HEK293 (cell line): ENCODE measurements around the gene AVL9.

Experiments used
- CTCF ChIA-PET: fragments of 350-600 bp; formaldehyde crosslinking; extraction: SDS; loops from one replicate; lab custom pipeline; 2021; ENCODE audit warnings: antibody characterized with exemption; lab: Yijun Ruan, JAX
- POLR2A ChIA-PET: fragments of 300-600 bp; formaldehyde crosslinking; extraction: SDS; loops from one replicate; lab custom pipeline; 2020; ENCODE audit warnings: antibody characterized with exemption, inconsistent platforms; lab: Yijun Ruan, JAX
- H3K27ac ChIP-seq: fragments of 200-500 bp; sonication (Bioruptor generic); 2 replicates; pipeline ENCODE4 v1.5.1; 2014; ENCODE audit warnings: low read depth, low read length, control low read depth, inconsistent platforms; ENCODE audit errors: extremely low read depth
- H3K36me3 ChIP-seq, 2 experiments: fragments of 200-500 bp in 1 of 2; sonication (Bioruptor generic) in 1 of 2; 1 replicate in 1 of 2; 2 replicates in 1 of 2; pipeline ENCODE4 v1.5.1; 2014 to 2017; ENCODE audit warnings: inconsistent platforms in 2 of 2, low read length in 2 of 2; ENCODE audit not compliant: control insufficient read depth in 2 of 2, insufficient read depth in 1 of 2
- H3K4me1 ChIP-seq: fragments of 200-500 bp; sonication (Bioruptor generic); 2 replicates; pipeline ENCODE4 v1.5.1; 2014; ENCODE audit warnings: mild to moderate bottlenecking, low read length, inconsistent platforms; ENCODE audit not compliant: control insufficient read depth, insufficient read depth
- H3K4me3 ChIP-seq: 2 replicates; pipeline ENCODE4 v1.5.1; 2011; ENCODE audit warnings: low read depth, mild to moderate bottlenecking, control low read depth, low read length, moderate library complexity
- H3K9me3 ChIP-seq: fragments of 200-500 bp; sonication (Bioruptor generic); 2 replicates; pipeline ENCODE4 v1.5.1; 2014; ENCODE audit warnings: low read depth, low read length, inconsistent platforms; ENCODE audit not compliant: control insufficient read depth, insufficient read depth
- EGR2 ChIP-seq: fragments of 450-650 bp; formaldehyde crosslinking; IDR thresholded peaks from 2 replicates; pipeline ENCODE4 v1.5.1; 2016; ENCODE audit warnings: low read depth, missing biosample characterization, missing genetic modification characterization
- HOXC10 ChIP-seq: sonication (generic); formaldehyde crosslinking; IDR thresholded peaks from 2 replicates; pipeline ENCODE4 v1.8.1; 2023; ENCODE audit warnings: mild to moderate bottlenecking, missing genetic modification reagents
- TCF7L2 ChIP-seq: IDR thresholded peaks from 2 replicates; pipeline ENCODE4 v1.6.1; 2011; ENCODE audit warnings: low read depth, mild to moderate bottlenecking, inconsistent platforms, low read length, moderate library complexity, borderline replicate concordance
- ZBTB20 ChIP-seq: fragments of 450-650 bp; formaldehyde crosslinking; IDR thresholded peaks from 2 replicates; pipeline ENCODE4 v1.5.1; 2016; ENCODE audit warnings: missing biosample characterization, missing genetic modification characterization
- ZFP41 ChIP-seq: fragments of 450-650 bp; formaldehyde crosslinking; IDR thresholded peaks from 2 replicates; pipeline ENCODE4 v1.5.1; 2016; ENCODE audit warnings: missing biosample characterization, missing genetic modification characterization, borderline replicate concordance
- ZNF10 ChIP-seq: fragments of 450-650 bp; formaldehyde crosslinking; IDR thresholded peaks from 2 replicates; pipeline ENCODE4 v1.5.1; 2017; ENCODE audit warnings: missing biosample characterization, missing genetic modification characterization
- ZNF292 ChIP-seq: fragments of 450-650 bp; formaldehyde crosslinking; IDR thresholded peaks from 2 replicates; pipeline ENCODE4 v1.5.1; 2016; ENCODE audit warnings: low read depth, missing biosample characterization, missing genetic modification characterization, borderline replicate concordance
- ZNF302 ChIP-seq: fragments of 450-650 bp; formaldehyde crosslinking; IDR thresholded peaks from 2 replicates; pipeline ENCODE4 v1.5.1; 2016; ENCODE audit warnings: missing biosample characterization, missing genetic modification characterization, low read depth
- ZNF354C ChIP-seq: fragments of 450-650 bp; formaldehyde crosslinking; IDR thresholded peaks from 2 replicates; pipeline ENCODE4 v1.5.1; 2016; ENCODE audit warnings: missing biosample characterization, missing genetic modification characterization, low read depth, borderline replicate concordance
- ZNF473 ChIP-seq: fragments of 450-650 bp; formaldehyde crosslinking; IDR thresholded peaks from 2 replicates; pipeline ENCODE4 v1.5.1; 2017; ENCODE audit warnings: missing biosample characterization, missing genetic modification characterization
- ZNF510 ChIP-seq: fragments of 450-650 bp; formaldehyde crosslinking; IDR thresholded peaks from 2 replicates; pipeline ENCODE4 v1.5.1; 2018; ENCODE audit warnings: mild to moderate bottlenecking, missing genetic modification characterization, missing biosample characterization; ENCODE audit not compliant: insufficient replicate concordance
- ZNF549 ChIP-seq: fragments of 450-650 bp; IDR thresholded peaks from 2 replicates; pipeline ENCODE4 v1.5.1; 2018; ENCODE audit warnings: missing biosample characterization, missing genetic modification characterization, mild to moderate bottlenecking, inconsistent platforms, moderate library complexity
- ZNF561 ChIP-seq: fragments of 450-650 bp; IDR thresholded peaks from 2 replicates; pipeline ENCODE4 v1.5.1; 2018; ENCODE audit warnings: missing biosample characterization, missing genetic modification characterization, borderline replicate concordance
- ZNF621 ChIP-seq: fragments of 450-650 bp; formaldehyde crosslinking; IDR thresholded peaks from 2 replicates; pipeline ENCODE4 v1.5.1; 2017; ENCODE audit warnings: missing biosample characterization, missing genetic modification characterization
- ZNF629 ChIP-seq: fragments of 450-650 bp; formaldehyde crosslinking; IDR thresholded peaks from 2 replicates; pipeline ENCODE4 v1.5.1; 2017; ENCODE audit warnings: missing biosample characterization, missing genetic modification characterization
- ZNF785 ChIP-seq: fragments of 450-650 bp; formaldehyde crosslinking; IDR thresholded peaks from 2 replicates; pipeline ENCODE4 v1.5.1; 2016; ENCODE audit warnings: missing biosample characterization, missing genetic modification characterization
- TF ChIP-seq, protein P1 (sequence below): fragments of 450-650 bp; formaldehyde crosslinking; IDR thresholded peaks from 2 replicates; pipeline ENCODE4 v1.5.1; 2016; ENCODE audit warnings: missing biosample characterization, missing genetic modification characterization
- TF ChIP-seq, protein P2 (sequence below): fragments of 450-650 bp; formaldehyde crosslinking; IDR thresholded peaks from 2 replicates; pipeline ENCODE4 v1.5.1; 2017; ENCODE audit warnings: missing biosample characterization, mild to moderate bottlenecking, missing genetic modification characterization, moderate library complexity
- TF ChIP-seq, protein P3 (sequence below): fragments of 450-650 bp; formaldehyde crosslinking; IDR thresholded peaks from 2 replicates; pipeline ENCODE4 v1.5.1; 2016; ENCODE audit warnings: missing biosample characterization, missing genetic modification characterization
- TF ChIP-seq, protein P4 (sequence below): fragments of 450-650 bp; IDR thresholded peaks from 2 replicates; pipeline ENCODE4 v1.5.1; 2018; ENCODE audit warnings: missing biosample characterization, mild to moderate bottlenecking, missing genetic modification characterization
- TF ChIP-seq, protein P5 (sequence below): fragments of 450-650 bp; formaldehyde crosslinking; IDR thresholded peaks from 2 replicates; pipeline ENCODE4 v1.5.1; 2017; ENCODE audit warnings: missing biosample characterization, missing genetic modification characterization
- TF ChIP-seq, protein P6 (sequence below): fragments of 450-650 bp; formaldehyde crosslinking; IDR thresholded peaks from 2 replicates; pipeline ENCODE4 v1.5.1; 2016; ENCODE audit warnings: missing biosample characterization, missing genetic modification characterization

Gene AVL9

DNA sequence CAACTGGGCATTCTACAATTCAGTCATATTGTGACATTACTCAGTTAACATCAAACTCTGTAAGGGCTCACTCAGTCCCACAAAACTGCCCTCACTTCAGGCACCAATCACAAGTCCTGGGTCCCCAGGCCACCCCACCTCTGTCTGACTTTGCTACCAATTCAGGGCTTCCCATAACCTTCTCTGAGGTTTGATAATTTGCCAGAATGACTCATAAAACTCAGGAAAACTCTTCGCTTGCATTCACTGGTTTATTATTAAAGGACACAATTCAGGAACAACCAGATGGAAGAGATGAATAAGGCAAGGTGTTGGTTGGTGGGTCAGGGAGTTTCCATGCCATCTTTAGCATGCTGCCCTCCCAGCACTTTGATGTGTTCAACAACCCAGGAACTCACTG lies 41.3 kb downstream of the AVL9 start:
- CTCF ChIA-PET: no interaction called here

DNA sequence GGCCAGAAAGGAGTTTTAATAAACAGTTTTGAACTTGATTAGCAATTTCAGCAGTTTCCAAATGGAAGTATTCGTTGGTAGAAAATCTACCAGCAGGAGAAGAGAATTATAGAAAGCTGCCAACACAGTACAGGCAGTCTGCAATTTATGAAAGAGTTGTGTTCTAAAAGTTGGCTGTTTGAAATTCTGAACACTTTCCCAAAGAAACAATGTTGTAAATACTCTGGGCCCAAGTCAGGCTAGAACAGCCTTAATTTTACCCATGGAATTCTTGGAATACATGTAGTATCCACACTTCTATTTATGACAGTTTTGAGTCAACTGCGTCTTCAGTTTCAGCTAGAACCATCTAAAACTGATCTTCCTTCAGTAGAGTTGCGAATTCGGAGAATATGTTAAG lies 42.5 kb downstream of the AVL9 start:
- no peak overlapping the region for H3K27ac ChIP-seq
- TF ChIP-seq ZNF629 (tag by site-specific recombination): no peak
- TF ChIP-seq ZNF549 (tag by site-specific recombination): no peak
- no peak for TF ChIP-seq ZNF10
- TF ChIP-seq ZFP41 (tag by site-specific recombination): no peak
- TF ChIP-seq, protein P1, sequence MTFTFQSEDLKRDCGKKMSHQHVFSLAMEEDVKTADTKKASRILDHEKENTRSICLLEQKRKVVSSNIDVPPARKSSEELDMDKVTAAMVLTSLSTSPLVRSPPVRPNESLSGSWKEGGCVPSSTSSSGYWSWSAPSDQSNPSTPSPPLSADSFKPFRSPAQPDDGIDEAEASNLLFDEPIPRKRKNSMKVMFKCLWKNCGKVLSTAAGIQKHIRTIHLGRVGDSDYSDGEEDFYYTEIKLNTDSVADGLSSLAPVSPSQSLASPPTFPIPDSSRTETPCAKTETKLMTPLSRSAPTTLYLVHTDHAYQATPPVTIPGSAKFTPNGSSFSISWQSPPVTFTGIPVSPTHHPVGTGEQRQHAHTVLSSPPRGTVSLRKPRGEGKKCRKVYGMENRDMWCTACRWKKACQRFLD (tag by site-specific recombination): no peak
- no peak for TF ChIP-seq ZNF510 (tag by site-specific recombination)
- no peak for TF ChIP-seq ZNF292 (tag by site-specific recombination)
- TF ChIP-seq, protein P2, sequence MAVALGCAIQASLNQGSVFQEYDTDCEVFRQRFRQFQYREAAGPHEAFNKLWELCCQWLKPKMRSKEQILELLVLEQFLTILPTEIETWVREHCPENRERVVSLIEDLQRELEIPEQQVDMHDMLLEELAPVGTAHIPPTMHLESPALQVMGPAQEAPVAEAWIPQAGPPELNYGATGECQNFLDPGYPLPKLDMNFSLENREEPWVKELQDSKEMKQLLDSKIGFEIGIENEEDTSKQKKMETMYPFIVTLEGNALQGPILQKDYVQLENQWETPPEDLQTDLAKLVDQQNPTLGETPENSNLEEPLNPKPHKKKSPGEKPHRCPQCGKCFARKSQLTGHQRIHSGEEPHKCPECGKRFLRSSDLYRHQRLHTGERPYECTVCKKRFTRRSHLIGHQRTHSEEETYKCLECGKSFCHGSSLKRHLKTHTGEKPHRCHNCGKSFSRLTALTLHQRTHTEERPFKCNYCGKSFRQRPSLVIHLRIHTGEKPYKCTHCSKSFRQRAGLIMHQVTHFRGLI (tag by site-specific recombination): no peak
- TF ChIP-seq, protein P3, sequence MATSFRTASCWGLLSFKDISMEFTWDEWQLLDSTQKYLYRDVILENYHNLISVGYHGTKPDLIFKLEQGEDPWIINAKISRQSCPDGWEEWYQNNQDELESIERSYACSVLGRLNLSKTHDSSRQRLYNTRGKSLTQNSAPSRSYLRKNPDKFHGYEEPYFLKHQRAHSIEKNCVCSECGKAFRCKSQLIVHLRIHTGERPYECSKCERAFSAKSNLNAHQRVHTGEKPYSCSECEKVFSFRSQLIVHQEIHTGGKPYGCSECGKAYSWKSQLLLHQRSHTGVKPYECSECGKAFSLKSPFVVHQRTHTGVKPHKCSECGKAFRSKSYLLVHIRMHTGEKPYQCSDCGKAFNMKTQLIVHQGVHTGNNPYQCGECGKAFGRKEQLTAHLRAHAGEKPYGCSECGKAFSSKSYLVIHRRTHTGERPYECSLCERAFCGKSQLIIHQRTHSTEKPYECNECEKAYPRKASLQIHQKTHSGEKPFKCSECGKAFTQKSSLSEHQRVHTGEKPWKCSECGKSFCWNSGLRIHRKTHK (tag by site-specific recombination): no peak
- no peak for TF ChIP-seq ZNF354C (tag by site-specific recombination)
- TF ChIP-seq, all 188 proteins: peak for 0
- Histone ChIP-seq H3K9me3 (no peaks in the 10 kb centered on the region), H3K4me1 (no peaks in the 10 kb centered on the region), H3K36me3 (no peaks in the 10 kb centered on the region), H3K4me3 (no peak overlapping the region)
- CTCF ChIA-PET: no interaction called here
- POLR2A ChIA-PET: no interaction called here

More for the DNA sequence above, 41.3 kb downstream of the AVL9 start:
- Histone ChIP-seq H3K4me1 (no peaks in the 10 kb centered on the region), H3K4me3 (no peak overlapping the region), H3K9me3 (no peaks in the 10 kb centered on the region), H3K36me3 (peaks cover 0 to under 1% of the 10 kb centered on the region in 2 experiments; a peak in 1 of 3 replicates), H3K27ac (no peak overlapping the region)
- POLR2A ChIA-PET: no interaction called here
- no peak for TF ChIP-seq ZNF621
- TF ChIP-seq ZNF302 (tag by site-specific recombination): no peak
- TF ChIP-seq, protein P4, sequence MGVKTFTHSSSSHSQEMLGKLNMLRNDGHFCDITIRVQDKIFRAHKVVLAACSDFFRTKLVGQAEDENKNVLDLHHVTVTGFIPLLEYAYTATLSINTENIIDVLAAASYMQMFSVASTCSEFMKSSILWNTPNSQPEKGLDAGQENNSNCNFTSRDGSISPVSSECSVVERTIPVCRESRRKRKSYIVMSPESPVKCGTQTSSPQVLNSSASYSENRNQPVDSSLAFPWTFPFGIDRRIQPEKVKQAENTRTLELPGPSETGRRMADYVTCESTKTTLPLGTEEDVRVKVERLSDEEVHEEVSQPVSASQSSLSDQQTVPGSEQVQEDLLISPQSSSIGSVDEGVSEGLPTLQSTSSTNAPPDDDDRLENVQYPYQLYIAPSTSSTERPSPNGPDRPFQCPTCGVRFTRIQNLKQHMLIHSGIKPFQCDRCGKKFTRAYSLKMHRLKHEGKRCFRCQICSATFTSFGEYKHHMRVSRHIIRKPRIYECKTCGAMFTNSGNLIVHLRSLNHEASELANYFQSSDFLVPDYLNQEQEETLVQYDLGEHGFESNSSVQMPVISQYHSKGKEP (tag by site-specific recombination): no peak
- TF ChIP-seq, protein P5, sequence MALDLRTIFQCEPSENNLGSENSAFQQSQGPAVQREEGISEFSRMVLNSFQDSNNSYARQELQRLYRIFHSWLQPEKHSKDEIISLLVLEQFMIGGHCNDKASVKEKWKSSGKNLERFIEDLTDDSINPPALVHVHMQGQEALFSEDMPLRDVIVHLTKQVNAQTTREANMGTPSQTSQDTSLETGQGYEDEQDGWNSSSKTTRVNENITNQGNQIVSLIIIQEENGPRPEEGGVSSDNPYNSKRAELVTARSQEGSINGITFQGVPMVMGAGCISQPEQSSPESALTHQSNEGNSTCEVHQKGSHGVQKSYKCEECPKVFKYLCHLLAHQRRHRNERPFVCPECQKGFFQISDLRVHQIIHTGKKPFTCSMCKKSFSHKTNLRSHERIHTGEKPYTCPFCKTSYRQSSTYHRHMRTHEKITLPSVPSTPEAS (tag by site-specific recombination): no peak
- TF ChIP-seq ZNF473 (tag by site-specific recombination): no peak
- TF ChIP-seq TCF7L2: no peak
- no peak for TF ChIP-seq EGR2 (tag by site-specific recombination)
- TF ChIP-seq HOXC10 (CRISPR knock-in tag): no peak
- TF ChIP-seq ZNF785: no peak
- TF ChIP-seq ZNF561 (tag by site-specific recombination): no peak
- TF ChIP-seq, protein P6, sequence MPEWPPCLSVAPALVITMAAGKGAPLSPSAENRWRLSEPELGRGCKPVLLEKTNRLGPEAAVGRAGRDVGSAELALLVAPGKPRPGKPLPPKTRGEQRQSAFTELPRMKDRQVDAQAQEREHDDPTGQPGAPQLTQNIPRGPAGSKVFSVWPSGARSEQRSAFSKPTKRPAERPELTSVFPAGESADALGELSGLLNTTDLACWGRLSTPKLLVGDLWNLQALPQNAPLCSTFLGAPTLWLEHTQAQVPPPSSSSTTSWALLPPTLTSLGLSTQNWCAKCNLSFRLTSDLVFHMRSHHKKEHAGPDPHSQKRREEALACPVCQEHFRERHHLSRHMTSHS (tag by site-specific recombination): no peak
- TF ChIP-seq ZBTB20: no peak
